CMK (cell line): ENCODE data around the gene MMP20.
"Not testable (repeated sequence)": the region's sequence is repeated elsewhere in the genome, so short reads cannot be mapped to it uniquely, and the experiment has no call there.

ENCODE experiments used
- DNase-seq: peaks from one replicate; pipeline ENCODE4 v3.0.0-alpha.2; 2010; ENCODE audit warnings: low read depth

MMP20 gene

GRCh38 chr11:102625177-102625576 lies at the start of gene MMP20:
Gene MMP20 (minus strand): TSS chr11:102625332. CDS start chr11:102625319, 13 bp downstream.
- DNase-seq = no peak

GRCh38 chr11:102669664-102670063 lies 44.5 kb upstream of the MMP20 start:
- no peak for DNase-seq

- peak; percentile 14 for DNase-seq
Measured at GRCh38 chr11:102666331-102666957, 41.3 kb upstream of the MMP20 start.

- no peak for DNase-seq
Measured at GRCh38 chr11:102664001-102664752, 39.0 kb upstream of the MMP20 start.

- DNase-seq = no peak
Measured at GRCh38 chr11:102662607-102663006, 37.5 kb upstream of the MMP20 start.

- DNase-seq = no peak
Measured at GRCh38 chr11:102661040-102661439, 35.9 kb upstream of the MMP20 start.

- DNase-seq = no peak
Measured at GRCh38 chr11:102656528-102656927, 31.4 kb upstream of the MMP20 start.

GRCh38 chr11:102655547-102655946 lies 30.4 kb upstream of the MMP20 start:
- no peak for DNase-seq

GRCh38 chr11:102654761-102655160 lies 29.6 kb upstream of the MMP20 start:
- no peak for DNase-seq

GRCh38 chr11:102653744-102654291 lies 28.7 kb upstream of the MMP20 start:
- DNase-seq = no peak

- no peak for DNase-seq
Measured at GRCh38 chr11:102647430-102647829, 22.3 kb upstream of the MMP20 start.

GRCh38 chr11:102643941-102644340 lies 18.8 kb upstream of the MMP20 start:
- no peak for DNase-seq

GRCh38 chr11:102640946-102641345 lies 15.8 kb upstream of the MMP20 start:
- no peak for DNase-seq

GRCh38 chr11:102639656-102640055 lies 14.5 kb upstream of the MMP20 start:
- DNase-seq = no peak

GRCh38 chr11:102637731-102638130 lies 12.6 kb upstream of the MMP20 start:
- DNase-seq = no peak

GRCh38 chr11:102633385-102634026 lies 8.4 kb upstream of the MMP20 start:
- no peak for DNase-seq

- no peak for DNase-seq
Measured at GRCh38 chr11:102632026-102632425, 6.9 kb upstream of the MMP20 start.

GRCh38 chr11:102630598-102631448 lies 5.7 kb upstream of the MMP20 start:
- DNase-seq = no peak

- not testable (repeated sequence) for DNase-seq
Measured at GRCh38 chr11:102629908-102630307, 4.8 kb upstream of the MMP20 start.

- DNase-seq = no peak
Measured at GRCh38 chr11:102626676-102627075, 1.5 kb upstream of the MMP20 start.

GRCh38 chr11:102623998-102624397 lies 1.1 kb downstream of the MMP20 start:
- DNase-seq = no peak

GRCh38 chr11:102623128-102623527 lies 2.0 kb downstream of the MMP20 start:
- DNase-seq = no peak
